Anterior cingulate cortex (tissue), 58 donors: ENCODE results near the gene UTP25.
"Not testable (repeated sequence)": the region's sequence is repeated elsewhere in the genome, so short reads cannot be mapped to it uniquely, and the experiment has no call there.

Source experiments
- DNase-seq, 58 donors: peaks; one replicate each; lab custom pipeline; 2025; lab: John Stamatoyannopoulos, UW

UTP25 gene, protein sequence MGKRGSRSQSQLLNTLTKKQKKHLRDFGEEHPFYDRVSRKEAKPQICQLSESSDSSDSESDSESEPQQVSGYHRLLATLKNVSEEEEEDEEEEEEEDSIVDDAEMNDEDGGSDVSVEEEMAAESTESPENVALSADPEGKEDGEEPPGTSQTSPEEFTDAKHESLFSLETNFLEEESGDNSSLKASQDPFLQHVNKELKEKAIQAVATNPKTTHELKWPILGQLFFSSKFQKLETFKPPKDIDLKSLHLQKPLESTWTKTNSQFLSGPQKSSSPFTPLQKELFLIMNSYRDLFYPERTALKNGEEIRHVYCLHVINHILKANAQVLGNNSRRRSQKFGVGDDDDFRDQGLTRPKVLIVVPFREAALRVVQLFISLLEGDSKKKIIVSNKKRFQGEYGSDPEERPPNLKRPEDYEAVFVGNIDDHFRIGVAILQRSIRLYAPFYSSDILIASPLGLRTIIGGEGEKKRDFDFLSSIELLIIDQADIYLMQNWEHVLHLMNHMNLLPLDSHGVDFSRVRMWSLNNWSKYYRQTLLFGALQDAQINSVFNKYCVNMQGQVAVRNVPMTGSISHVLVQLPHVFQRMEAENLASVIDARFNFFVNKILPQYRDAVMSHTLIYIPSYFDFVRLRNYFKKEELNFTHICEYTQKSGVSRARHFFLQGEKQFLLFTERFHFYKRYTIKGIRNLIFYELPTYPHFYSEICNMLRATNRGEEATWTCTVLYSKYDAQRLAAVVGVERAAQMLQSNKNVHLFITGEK

DNA sequence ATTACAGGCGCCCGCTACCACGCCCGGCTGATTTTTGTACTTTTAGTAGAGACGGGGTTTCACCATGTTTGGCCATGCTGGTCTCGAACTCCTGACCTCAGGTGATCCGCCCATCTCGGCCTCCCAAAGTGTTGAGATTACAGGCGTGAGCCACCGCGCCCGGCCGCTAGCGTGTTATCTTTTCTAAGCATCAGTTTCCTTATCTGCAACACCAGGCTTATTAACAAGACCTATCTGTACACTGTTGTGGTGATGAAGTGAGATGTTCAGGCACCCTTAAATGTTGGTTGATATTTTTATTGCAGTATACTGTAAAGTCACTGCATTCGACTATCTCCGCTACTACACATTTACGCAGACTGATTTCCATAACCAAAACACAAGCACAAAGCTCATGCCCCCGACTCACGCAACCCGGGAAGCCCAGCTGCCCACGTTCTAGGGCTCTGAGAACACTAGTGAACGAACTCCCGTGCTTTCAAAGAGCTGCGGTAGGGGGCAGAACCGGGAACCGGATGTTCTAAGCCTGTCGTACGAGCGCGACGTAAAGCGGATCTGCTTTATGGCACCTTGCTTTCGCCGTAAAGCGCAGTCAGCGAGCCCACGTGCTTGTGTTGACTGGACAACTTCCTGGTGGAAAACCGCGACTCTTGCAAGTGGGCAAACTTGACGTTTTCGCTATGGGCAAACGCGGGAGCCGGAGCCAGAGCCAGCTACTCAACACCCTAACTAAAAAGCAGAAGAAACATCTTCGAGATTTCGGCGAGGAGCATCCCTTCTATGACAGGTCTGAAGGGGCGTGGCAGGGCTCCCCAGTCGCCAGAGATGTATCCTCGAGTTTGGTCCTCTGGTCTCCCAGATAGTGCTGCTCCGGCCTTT is at the start of gene UTP25:
TSS of gene UTP25 (plus strand) at position 589 of the 879 bp plus-strand sequence. CDS start at position 681, 92 bp downstream.
- peak; percentile 49 to 94 (median 85) for DNase-seq

DNA sequence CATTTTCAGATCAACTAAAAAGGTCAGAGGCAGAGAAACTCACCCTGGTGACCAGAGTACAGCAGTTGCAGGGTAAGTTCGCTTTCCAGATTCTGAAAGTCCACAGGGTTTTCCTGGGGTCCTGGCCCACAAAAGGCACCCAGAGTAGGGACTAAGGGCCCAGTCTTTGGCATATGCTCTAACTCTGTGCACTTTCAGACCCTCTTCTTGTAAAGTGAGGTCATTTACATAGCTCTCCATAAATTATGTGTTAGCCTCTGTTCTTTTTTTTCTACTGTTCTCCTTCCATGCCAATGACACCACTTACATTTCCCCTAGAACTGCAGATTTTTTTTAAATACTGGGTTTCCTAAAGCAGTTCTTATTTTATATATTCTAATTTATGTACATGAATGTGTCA is 49.7 kb upstream of the UTP25 start:
- DNase-seq, result no peak

DNA sequence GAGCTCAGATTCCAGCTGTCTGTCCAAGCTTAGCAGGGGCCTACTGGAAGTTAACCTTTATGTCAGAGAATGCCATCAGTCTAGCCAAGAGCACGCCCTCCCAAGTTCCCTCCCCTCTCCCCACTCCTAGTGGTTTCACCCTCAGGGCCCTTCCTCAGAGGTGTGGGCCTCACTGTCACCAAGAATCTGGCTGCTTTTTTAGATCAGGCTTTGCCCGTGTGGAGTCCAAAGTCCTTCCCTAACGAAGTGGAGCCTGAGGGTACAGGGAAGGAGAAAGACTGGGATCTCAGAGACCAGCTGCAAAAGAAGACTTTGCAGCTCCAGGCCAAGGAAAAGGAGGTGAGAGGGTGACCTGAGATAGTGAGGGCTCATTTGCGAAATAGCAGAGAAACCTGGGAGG is 47.5 kb upstream of the UTP25 start:
- no peak for DNase-seq

DNA sequence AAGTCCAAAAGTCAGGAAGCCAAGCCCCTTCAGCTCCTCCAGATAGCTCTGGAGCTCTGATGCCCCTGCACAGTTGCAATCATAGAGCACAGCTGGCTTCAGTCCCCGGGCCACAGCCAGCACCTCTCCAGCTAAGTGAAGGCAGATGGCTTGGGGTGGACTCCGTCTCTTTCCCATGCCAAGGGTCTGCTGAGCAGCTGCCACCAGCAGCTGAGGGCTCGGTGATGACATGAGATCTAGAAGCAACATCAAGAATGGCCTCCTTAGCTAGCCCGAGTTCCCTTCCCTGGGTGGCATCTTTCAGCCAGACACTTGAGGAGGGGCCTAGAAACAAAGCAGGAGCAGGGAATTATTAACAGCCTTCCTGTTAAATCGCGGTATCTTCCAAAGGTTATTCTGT is 44.4 kb upstream of the UTP25 start:
- no peak for DNase-seq

DNA sequence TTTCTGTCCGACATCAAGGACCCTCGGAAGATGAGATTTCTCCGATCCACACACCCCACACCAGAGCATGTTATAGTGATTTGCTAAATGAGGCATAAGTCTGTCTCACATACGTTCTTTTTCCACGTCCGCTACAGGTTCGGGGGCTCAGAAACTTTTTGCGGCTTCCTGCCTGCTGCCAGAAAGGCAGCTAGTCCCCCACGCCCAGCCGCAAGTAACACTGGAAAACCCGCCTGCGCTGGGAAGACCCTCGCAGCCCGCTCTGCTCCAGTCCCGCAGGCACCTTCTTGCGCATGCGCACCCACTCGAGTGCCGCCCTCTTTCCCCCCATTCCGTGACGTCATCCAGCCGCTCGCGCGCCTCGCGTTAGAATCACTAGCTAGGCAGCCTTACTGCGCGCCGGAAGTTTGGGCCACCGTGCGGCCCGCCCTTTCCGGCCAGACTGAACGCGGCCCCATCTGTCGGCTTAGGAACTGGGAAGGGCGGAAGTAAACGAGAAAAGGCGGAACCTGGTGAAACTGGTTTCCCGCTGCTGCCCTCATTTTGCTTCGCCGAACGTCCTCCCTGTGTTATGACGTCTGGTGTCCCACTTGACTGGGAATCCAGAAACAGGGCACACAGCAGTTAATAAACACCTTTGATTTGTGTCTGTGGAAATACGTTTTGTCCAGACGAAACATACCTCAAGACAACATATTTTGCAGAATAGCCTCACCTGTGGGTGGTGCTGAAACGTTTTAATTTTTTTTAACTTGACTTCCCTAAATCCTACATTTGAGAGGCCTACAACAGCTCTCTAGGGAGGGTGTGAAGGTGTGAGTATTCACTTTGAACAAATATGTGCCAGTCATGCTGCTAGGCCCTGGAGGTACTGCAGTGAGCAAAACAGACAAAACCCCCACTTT is 43.3 kb upstream of the UTP25 start, which contains the start of gene C1orf74:
TSS of gene C1orf74 (minus strand) at position 295 of the 905 bp plus-strand sequence. CDS start 925 bp downstream, outside the sequence.
- DNase-seq, result peak; percentile 79 to 99 (median 97)

DNA sequence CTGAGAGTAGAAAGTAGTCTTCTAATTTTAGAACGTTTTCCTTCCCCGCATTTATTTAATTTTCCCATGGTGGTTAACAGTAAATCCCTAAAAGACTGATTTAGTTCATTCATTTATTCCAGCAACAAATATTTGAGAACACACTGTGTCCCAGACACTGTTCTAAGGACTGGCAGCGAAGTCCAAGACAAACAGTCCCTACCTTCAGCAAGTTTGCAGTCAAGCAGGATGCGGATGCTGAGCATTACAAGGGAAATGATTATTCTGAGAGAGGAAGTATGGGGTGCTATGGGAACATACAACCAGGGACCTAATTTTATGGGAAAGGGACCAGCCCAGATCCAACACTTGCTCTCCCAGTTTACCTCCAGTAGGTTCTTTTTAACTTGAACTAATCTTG is 42.2 kb upstream of the UTP25 start:
- DNase-seq, result no peak

DNA sequence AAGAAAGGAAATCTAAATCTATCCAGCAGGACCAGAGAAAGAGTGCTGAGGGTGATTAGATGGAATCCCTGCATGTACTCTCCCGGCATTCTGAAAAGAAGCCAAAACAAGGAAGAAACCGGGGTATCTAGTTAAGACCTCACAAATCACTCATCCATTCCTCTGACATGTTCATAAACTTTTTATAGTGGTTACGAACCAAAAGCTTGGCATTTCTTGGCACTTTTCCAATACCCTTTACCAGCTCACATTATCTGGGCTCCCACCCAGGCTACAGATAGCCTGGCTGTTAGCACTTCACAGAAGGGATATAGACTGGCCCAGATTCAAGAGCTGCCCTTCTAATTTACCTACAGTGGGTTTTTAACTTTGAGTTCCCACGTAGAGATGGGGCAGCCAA is 41.6 kb upstream of the UTP25 start:
- DNase-seq, result no peak

DNA sequence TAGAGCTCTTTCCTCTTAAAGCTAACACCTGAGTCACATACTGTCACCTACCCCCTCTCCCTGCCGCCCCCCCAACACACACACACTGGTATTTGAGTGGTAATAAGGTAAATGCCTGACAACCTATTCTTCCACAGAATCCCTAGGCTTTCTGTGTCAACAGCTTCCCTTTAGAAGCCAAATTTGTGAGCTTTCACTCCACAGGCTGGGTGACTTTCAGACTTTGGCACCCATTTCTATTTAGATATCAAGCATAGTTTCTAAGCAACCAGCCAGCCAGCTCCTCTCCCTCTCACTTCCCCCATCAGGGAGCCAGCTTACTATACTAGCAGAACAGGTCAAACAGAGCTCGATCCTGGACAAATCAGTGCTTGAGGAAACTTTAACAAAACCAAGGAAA is 40.2 kb upstream of the UTP25 start:
- peak in 8 of 58 donors; percentile 2 to 36 (median 8) for DNase-seq

DNA sequence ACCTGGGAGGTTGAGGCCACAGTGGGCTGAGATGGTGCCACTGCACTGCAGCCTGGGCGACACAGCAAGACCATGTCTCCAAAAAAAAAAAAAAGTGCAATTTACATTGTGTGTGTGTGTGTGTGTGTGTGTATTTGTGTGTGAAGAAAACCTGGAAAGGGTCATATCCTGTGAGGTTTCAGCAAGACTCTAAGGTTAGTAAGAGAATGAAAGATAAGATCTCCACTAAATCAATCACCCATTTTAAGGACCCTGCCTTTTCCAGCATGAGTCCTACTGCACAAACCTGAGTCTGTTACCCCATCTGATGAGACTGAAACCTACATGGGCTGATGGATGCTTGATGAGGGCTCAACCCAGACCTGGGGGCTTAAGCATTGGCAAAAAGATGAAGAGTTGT is 38.5 kb upstream of the UTP25 start:
- DNase-seq, result no peak

DNA sequence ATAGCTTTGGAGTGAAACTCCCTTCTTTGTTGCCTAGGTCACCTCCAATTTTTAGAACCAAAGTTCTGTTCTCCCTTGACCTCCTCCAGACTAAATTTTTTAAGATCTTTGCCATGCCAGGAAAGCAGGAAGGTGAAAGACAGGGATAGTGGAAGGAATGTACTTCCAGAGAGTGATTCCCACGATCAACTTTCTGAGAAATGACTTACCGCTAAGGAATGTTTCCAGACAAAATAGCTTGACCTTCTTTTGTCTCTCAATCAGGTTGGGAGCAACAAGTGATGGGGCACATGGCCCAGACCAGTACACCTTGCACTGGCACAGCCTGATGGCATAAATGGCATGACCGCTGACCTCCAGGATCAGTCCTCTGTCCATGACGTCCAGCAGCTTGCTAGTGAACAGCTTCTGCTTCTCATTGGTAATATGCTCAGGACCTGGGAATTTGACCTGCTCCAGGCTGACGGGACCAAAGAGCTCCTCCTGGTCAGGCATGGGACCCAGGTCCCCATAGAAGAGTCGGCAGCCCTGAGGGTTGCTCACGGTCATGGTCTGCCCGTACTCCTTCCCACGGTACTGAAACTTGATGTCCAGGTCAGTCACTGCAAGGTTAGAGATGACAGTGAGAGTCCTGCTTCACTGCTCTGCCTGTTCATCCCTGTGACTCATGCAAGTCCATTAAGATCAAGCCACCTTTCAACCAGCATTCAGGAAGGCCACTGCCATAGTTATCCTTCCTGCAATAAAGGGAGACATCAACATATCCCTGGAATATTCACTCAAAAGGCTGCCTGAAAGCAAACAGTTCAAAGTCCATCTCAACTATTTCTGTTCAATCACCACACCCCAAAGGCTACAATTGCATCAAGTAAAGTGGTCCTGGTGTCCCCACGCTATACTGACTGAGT is 37.2 kb upstream of the UTP25 start:
- DNase-seq, result no peak

DNA sequence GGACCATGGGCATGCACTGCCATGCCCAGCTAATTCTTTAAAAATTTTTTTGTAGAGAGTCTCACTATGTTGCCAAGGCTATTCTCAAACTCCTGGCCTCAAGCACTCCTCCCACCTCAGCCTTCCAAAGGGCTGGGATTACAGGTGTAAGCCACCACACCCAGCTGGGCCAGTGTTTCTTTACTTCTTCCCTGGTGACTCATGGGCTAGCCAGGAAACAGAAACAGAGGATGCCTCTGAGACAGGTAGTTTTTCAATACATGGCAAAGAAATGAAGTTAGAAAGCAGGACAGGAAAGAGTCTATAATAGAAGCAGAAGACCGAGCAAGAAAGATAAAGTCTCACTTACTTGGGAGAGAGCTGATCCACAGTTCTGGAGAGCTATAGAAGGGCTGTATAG is 35.9 kb upstream of the UTP25 start:
- no peak for DNase-seq

DNA sequence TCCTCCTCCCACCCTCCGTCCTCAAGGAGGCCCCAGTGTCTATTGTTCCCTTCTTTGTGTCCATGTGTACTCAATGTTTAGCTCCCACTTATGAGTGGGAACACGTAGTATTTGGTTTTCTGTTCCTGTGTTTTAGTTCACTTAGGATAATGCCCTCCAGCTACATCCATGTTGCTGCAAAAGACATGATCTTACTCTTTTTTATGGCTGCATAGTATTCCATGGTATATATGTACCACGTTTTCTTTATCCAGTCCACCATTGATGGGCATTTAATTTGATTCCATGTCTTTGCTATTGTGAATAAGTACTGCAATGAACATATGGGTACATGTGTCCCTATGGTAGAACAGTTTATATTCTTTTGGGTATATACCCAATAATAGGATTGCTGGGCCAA is 34.1 kb upstream of the UTP25 start:
- DNase-seq, result not testable (repeated sequence)

DNA sequence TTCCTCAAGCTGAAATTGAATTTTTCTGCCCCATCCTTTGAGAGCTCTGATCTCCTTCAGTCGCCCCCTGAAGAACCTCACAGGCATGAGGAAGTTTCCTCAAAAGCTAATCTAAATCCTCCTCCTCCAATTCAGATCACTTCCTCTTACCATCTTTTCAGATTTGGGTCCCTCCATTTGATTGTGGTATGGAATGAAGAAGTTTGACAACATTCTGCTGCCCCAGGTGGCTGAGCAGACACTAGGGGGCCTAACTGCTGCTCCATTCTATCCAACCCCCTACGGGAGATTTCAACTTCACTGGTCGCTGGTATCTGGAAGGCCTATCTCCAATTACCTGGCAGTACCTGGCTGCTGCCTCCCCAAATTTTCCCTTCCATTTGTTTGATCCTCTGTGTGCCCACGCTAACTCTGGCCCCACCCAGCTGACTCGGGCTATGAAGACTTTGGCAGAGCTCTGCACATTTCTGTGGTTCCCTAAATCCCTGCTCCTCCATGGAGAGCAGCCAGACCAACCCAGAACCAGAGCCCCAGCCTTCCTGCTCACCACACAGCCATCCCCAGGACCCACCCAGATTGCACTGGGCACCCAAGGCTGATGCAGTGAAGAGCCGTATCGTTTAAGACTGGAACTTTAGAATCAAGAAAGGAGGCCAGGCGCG is 29.7 kb upstream of the UTP25 start:
- no peak for DNase-seq

DNA sequence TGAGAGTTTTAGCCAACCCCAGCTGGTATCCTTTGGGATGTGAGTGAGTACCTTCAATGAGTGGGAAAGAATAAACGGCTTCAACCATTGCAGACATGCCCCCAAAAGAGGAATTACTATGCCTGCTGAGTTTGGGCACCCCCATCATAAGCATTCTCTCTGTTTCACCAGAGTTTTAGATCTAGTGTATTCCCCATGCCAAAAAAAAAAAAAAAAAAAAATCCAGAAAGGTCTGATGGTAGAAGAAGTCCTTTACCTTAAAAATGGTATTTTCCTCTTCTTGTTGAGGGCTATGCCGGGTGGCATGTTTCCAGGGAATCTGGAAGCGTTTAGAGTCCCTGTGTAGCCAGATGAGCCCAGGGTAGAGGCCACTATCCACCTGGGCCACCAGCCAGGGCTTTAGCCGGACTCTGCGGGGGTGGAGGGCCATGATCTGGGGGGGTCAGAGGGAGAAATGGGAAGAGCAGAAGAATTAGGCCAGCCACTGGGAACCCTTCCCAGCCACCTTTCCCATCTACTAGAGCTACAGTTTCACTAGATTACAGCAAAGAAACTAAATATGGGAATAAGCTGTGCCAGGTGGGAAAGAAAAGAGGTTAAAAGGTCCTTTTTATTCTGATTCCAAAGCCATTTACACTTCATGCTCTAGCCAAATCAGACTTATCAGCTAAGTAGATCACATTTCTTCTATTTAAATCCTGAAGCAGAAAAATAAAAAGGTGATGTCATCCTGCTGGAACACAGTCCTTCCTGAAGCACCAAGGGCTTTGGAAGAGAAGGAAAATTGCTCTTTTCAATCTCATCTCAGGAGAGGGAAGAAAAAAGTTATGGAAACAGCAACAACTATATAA is 26.6 kb upstream of the UTP25 start:
- DNase-seq, result no peak

DNA sequence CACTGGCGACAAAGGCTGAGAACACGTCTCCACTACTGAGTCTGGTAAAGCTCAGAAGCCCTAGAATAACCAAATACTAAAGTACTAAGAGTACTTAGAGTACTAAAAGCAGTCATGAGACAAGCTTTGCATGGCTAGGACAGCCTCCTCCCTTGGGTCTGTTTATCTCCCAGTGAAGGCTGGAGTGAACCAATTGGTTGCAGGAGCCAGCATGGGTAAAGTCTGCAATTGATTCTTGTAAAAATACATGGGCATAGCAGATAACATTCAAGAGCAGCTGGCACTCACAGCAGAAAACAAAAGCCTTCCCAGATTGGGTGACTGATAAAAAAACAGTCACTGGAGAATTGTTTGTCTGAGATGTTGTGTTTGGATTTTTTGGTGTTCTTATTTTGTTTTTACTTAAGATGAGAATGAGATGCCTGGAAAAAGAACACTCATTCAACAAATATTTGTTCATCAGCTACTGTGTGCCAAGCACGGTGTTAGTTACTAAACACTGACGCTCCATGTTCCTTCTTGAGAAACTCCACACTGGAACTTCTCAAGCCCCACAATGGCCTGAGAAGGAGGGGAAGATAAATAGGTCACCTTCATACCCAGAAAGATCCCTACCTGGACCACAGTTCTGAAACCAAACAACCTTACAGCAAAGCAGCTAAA is 25.5 kb upstream of the UTP25 start:
- no peak for DNase-seq

DNA sequence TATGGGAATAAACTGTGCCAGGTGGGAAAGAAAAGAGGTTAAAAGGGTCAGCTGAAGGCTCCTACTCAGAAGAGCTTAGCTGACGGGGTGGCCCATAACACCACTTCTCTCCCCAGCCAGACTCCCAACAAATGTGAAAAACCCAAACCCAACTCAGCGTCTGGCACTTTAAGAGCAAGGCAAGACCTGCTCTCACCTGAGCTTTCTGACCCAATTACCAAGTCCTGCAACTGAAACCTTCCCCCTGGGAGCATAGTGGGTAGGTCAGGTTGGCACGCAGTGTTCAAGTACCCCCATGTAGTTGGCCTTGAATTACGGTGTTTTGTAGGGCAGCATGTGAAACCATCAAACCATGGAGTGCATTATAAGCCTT is 25.0 kb upstream of the UTP25 start:
- no peak for DNase-seq

DNA sequence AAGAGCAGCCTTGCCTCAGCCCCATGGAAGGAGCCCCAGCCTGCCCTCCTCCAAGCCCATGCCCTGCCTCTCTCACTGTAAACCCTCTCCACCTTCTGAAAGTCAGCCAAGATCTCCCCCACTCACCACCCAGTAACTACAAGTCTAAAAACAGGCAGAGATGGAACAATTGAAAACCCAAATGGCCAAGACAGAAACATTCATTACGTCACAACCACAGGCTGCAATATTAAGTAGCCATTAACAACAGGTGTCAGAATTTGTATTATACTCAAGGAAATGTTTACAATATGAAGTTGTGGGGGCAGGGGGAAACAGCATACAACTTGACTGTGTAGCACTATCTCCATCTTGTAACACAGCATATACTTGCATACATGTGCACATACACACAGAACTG is 24.2 kb upstream of the UTP25 start:
- DNase-seq, result no peak
